NCI-H510A treated with DMSO at 0.1 percent for 48 hours (cell line): Measurements from ENCODE around the gene SMARCAD1.

ENCODE experiments used
- DNase-seq: peaks from one replicate; lab custom pipeline; 2025; lab: John Stamatoyannopoulos, UW

The SMARCAD1 gene

DNA sequence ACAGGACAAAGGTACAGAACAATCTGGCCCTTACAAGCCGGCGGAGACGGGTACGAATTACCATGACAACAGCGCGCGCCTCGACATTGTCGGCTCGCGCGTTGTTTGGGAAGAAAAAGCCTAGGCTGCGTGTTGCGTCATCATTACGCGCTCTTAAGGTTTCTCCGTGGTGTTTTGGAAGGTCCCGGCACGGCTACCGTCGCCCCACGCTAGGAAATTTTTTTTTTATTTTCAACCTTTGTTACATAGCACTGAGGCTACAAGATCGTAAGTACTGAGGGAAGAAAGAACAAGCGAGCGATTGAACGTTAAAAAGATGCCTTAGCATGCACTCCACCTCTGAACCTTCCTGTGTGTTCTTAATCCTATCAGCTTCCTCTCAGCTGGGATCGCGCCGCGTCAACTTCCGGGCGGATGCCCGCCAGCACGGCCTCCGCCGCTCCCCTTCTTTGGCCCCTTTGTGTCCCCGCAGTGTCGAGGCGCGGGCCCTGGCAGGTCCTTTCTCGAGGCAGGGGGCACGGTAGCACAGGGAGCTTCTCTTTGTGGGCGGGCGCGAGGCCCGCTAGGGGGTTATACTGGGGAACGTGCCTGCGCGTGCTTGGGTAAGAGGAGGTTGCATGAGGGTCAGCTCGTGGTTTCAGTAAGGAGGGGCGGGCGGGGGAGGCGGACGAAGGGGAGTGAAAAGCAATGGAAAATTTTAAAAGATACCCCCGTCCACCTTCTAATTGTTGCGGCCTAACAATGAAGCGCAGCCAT, at the start of gene SMARCAD1:
Gene SMARCAD1 (plus strand): TSS at position 397 of the 756 bp plus-strand sequence. CDS start 530 bp downstream, outside the sequence.
- peak; percentile 95 for DNase-seq

- DNase-seq: no peak
Measured at GRCh38 chr4:94158883-94159282, 48.8 kb upstream of the SMARCAD1 start.

DNA sequence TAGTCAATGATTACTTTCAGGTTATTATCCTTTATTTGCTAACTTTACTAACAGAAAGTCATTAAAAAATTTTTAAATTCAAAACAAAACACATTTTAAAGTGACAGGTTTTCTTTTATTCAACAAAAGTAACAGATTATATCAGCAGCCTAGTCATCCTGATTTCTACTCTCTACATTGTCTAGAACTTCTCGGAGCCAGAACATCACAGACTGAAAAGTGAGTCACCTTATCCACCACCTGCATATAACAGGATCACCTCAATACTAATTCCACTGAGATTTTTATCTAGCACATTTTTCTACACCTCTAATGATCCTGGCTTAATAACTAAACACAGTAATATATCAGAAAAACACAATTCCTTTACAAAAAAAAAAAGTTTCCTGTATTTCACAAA, 47.9 kb upstream of the SMARCAD1 start:
- DNase-seq: no peak

GRCh38 chr4:94160774-94161173, 46.9 kb upstream of the SMARCAD1 start:
- no peak for DNase-seq

- no peak for DNase-seq
Measured at GRCh38 chr4:94165256-94165655, 42.4 kb upstream of the SMARCAD1 start.

- no peak for DNase-seq
Measured at GRCh38 chr4:94168321-94168720, 39.3 kb upstream of the SMARCAD1 start.

- DNase-seq: no peak
Measured at GRCh38 chr4:94169803-94170372, 37.8 kb upstream of the SMARCAD1 start.

DNA sequence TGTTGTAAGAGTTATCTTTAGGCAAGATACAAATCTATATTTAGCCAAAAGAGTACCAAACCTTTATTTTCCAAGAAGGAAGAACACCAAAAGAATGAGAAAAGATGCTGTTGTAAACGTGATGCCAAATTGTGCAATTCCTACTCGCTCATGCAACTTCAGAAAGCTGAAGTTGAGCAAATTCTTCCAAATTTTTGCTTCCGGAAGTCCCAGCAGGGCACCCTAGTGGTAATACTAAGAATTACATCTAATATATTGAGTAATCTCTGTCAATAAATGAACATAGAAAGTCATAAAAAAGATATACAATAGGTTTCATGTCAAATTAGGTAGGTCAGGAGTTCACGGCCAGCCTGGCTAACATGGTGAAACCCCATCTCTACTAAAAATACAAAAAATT, 36.0 kb upstream of the SMARCAD1 start:
- no peak for DNase-seq

DNA sequence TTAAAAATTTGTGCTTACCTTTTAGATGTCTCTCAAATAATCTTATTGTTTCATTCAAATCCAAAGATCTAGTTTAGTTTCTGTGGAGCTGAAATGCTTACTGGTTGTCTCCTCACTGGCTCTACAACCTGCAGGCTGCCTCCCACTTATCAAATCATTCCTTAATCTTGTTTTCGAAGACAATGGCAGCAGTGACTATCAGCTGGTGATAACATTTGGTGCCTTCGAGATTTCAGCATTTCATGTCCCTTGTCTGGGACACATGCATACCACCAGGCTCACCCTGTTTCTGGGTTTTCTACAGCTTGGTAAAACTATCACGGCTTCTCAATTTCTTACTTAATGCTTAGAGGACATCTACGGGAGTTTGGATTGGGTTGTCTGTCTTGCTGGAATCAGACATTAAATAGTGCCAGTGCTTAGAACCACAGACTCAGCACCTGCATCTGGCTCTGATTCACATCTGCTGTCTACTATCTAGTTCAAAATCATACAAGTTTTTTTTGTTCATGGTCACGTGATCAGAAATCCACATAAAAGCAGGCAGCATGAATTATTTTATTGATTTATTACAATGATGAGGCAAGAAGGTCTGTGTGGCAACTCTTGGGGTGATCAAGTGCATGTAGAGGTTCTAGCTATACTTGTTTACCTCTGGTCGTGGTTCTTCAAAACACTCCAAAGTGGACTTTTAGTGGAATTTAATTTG, 32.0 kb upstream of the SMARCAD1 start:
- no peak for DNase-seq

- no peak for DNase-seq
Measured at GRCh38 chr4:94177822-94178221, 29.8 kb upstream of the SMARCAD1 start.

DNA sequence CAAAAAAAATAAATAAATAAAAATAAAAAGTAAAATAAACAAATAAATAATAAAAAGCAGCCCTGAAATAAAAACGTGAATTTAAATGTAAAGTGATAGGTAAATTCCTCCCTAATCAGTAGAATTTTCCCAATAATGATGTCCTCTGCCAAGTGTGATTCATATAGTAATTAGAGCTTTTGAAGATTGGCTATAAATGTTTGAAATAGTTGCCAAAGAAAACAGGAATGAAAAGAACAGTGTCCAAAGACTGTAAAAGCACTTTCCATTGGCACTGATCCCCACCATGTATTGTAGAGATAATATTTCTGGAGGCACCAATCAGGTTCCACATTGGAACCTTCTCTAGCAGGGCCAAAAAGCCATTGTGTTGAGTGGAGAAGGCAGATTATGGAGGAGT, 25.9 kb upstream of the SMARCAD1 start:
- no peak for DNase-seq

DNA sequence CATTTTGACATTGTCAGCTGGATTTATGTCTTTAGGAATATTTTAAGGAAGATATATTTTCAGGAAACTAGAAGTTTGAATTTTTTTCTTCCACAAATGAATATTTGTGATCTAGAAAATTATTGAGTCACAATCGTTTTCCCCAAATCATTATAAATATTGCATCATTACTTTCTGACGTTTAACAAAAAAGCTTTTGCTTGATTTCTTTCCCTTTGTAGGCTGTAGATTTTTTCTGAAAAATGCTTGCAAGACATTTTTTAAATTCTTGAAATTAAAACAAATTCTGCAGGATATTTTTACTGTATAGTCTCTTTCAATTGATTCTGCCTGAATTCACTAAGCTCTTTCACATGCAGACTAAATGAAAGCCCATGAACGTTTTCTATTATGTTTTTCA, 4.9 kb upstream of the SMARCAD1 start:
- no peak for DNase-seq

- no peak for DNase-seq
Measured at GRCh38 chr4:94208266-94208665, 601 bp downstream of the SMARCAD1 start.

- DNase-seq: no peak
Measured at GRCh38 chr4:94208918-94209317, 1.3 kb downstream of the SMARCAD1 start.

DNA sequence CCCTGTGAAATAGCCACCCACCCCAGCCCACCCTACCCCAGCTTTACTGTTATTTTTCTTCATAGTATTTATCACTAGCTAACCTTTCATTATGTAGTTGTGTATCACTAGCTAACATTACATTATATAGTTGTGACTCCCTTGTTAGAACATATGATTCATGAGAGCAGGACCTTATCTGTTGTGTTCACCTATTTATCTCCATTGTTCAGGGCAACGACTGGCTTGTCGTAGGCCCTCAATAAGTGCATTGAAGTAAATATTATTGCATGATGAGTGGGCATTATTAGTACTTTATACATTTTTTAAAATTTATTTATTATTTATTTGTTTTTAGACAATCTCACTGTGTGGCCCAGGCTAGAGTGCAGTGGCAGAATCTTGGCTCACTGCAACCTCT, 4.2 kb downstream of the SMARCAD1 start:
- no peak for DNase-seq

DNA sequence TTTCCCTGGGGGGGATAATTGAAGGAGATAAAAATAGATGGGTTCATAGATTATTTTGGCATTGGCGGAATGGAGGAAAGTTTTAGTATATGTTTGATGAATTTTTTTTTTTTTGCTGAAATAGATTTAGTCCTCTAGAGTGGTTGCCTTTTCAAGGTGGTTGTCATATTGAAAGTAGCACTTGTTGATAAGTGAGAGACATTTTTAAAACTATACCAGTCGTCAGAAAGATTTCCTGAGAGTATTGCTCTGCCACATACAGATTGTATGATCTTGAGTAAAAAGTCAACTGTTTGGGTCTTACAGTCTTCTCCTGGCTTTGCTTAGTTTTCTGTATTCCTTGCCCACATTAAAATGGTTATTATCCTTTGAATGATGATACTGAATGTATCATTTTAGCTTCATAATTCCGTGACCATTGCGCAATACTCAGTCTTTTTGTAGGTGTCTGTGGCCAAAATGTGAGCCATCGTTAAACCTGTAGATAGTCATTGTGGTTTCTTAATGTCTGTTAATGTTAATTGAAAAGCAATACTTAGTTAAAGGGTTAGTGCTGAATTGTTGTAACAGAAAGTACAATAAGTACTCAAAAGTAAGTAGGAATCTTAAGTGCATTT, 7.1 kb downstream of the SMARCAD1 start:
- DNase-seq: no peak

- no peak for DNase-seq
Measured at GRCh38 chr4:94216394-94216793, 8.7 kb downstream of the SMARCAD1 start.

GRCh38 chr4:94219402-94219801, 11.7 kb downstream of the SMARCAD1 start:
- no peak for DNase-seq

GRCh38 chr4:94221916-94222315, 14.3 kb downstream of the SMARCAD1 start:
- no peak for DNase-seq

DNA sequence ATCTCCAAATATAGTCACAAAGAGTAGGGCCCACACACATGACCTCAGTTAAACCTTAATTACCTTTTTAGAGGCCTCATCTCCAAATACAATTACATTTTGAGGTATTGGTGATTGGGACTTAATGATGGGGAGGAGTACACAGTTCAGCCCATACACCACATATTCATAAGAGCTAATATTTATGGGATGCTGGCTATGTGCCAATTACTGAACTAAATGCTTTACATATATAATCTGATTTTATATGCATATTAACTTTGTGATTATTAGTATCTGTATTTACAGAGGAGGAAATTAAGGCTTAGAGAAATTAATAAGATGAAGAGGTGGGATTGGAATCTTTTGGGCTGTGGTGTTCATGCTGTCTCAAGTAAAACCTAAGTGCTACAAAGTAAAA, 17.8 kb downstream of the SMARCAD1 start:
- no peak for DNase-seq

DNA sequence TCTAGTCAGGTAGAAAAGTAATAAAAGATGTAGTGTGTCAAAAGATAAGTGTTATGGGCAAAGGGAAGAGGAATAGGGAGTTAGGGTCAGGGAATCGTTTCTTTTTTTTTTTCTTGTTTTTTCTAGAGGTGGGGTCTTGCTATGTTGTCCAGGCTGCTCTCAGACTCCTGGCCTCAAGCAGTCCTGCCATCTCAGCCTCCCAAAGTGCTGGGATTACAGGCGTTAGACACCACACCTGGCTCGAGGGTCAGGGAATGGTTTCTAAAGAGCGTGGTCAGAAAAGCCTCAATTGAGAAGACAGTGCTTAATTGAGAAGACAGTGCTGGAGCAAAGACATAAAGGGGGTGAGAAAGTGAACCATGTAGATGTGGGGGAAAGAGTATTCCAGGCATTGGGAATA, 19.1 kb downstream of the SMARCAD1 start:
- no peak for DNase-seq

DNA sequence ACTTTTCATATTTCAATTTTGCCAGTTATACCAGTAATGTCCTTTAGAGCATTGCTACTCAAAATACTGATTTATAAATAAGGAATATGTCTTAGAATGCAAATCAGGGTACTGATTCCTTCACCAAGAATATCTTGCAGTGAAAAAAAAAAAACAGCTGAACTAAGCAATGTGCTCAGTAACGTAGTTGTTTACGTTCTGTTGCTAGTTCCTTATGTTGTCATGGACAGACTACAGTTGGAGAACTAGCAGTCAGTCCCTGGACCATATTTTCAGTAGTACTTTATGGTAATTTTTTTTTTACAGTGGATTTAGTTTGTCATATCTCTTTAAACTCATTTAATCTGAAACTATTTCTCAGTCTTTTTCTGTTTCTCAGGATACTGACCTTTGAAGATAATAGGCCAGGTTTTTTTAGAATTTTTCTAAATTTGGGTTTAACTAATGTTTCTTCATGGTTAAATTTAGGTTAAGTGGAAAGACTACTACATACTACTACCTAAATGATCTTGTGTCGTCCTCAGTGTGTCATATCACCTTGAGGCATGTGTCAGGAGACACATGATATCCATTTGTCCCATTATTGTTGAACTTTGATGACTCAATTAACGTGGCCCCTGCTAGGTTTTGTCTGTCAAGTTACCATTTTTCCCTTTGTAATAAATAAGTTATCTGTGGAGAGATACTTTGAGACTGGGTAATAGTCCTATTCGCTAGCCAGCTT, 21.0 kb downstream of the SMARCAD1 start:
- DNase-seq: no peak
